ENCODE data around the gene BRD9.
"Not testable (repeated sequence)": the region's sequence is repeated elsewhere in the genome, so short reads cannot be mapped to it uniquely, and the experiment has no call there.

The BRD9 gene

DNA sequence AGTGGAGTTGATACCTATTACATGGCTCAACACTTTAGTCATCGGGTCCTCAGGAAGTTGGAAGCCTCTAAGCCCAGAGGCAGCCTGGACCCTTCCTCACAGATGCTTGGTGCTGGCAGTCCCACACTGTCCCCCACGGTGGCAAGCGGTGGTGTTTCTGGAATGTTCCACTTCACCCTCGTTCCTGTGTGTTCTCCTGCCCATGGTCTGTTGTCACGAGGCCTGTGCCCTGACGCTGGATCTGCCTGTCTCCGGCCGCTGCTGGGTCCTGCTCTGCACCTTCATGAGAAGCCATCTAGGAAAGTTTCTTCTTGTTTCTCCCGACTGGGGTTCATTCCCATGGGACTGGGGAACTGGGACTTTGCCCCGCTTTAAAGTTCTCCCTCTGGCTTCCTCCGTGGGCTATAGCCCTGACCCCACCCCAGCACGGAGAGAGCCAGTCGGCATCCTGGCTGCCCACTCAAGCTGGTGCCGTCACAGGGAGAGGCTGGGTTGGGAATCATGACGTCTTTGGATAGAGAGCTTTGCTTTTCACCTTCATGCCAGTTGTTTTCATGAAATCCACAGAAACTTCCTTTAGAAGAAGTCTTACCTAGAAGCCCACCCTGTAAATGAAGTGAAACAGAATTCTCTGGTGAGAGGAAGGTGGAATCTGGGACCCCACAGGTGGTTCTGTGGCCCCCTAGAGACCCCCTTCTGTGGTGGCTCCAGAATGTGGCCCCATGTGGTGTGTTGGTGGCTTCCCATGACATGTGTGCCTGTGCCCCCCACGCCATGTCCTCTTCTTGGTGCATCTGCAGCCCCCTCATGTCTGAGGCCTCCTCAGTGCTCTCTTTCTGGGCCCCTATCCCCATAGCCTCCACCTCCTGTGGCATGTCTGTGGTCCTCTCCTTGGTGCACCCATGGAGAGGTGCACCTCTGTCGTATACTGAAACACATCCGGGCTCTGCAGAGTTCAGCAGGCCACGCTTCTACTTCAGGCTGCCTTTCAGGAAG is 43.8 kb upstream of the BRD9 start:
- H3K36me3 ChIP-seq (replicated peaks in 1 of 2; ENCODE audit: control insufficient read depth in 2 of 2, insufficient read depth in 2 of 2, low read length in 2 of 2), result no peaks in the 10 kb centered on the region
- H2BK15ac ChIP-seq (ENCODE audit: low read length), result no peak overlapping the region
- no peak overlapping the region for H3K4ac ChIP-seq (ENCODE audit: low read length)
- H3K27me3 ChIP-seq (ENCODE audit: control insufficient read depth in 3 of 3, insufficient read depth in 3 of 3, low read depth in 1 of 3, low read length in 3 of 3), result no peaks in the 10 kb centered on the region
- H3K27ac ChIP-seq (replicated peaks; ENCODE audit: low read length), result no peak overlapping the region
- DNase-seq (ENCODE audit: low spot score), result no peak
- H3K4me3 ChIP-seq (ENCODE audit: low read length in 2 of 2), result no peak overlapping the region
- no peak overlapping the region for H4K8ac ChIP-seq (ENCODE audit: low read depth, low read length)
- H2AFZ ChIP-seq (ENCODE audit: low read length), result no peak overlapping the region
- H2BK12ac ChIP-seq (ENCODE audit: low read length), result no peak overlapping the region
- H3K14ac ChIP-seq (ENCODE audit: low read length), result no peak overlapping the region
- peaks cover 0 to 6% of the 10 kb centered on the region in 2 donors for H3K9me3 ChIP-seq (replicated peaks in 1 of 2; ENCODE audit: control insufficient read depth in 2 of 2, insufficient read depth in 1 of 2, low read depth in 1 of 2, low read length in 2 of 2)
- H2AK5ac ChIP-seq (ENCODE audit: low read depth, low read length), result no peak overlapping the region
- no CpG with 5 or more reads among the region's 19 CpGs for WGBS, 2 donors (ENCODE audit: extremely low coverage in 2 of 2, insufficient read length in 2 of 2, insufficient replicate concordance in 1 of 2)
- no peaks in the 10 kb centered on the region for H3K4me1 ChIP-seq (ENCODE audit: control insufficient read depth in 2 of 2, insufficient read depth in 1 of 2, low read depth in 1 of 2, low read length in 2 of 2)
- H4K91ac ChIP-seq (ENCODE audit: low read depth, low read length, poor library complexity), result peak overlapping the region; percentile 32
- no peak overlapping the region for H3K9ac ChIP-seq (ENCODE audit: low read depth, low read length, poor library complexity)
- no peak overlapping the region for H3K4me2 ChIP-seq (ENCODE audit: insufficient read depth, low read length, poor library complexity, severe bottlenecking)
- peak overlapping the region; percentile 13 for H2BK120ac ChIP-seq (ENCODE audit: low read depth, low read length)
- no peak overlapping the region for H3K23ac ChIP-seq (ENCODE audit: low read depth, low read length, poor library complexity)
- H3K18ac ChIP-seq (ENCODE audit: low read length), result no peak overlapping the region
- no peaks in the 10 kb centered on the region for H3K79me1 ChIP-seq (ENCODE audit: low read depth, low read length)
- no peak overlapping the region for H2BK5ac ChIP-seq (ENCODE audit: low read length)

DNA sequence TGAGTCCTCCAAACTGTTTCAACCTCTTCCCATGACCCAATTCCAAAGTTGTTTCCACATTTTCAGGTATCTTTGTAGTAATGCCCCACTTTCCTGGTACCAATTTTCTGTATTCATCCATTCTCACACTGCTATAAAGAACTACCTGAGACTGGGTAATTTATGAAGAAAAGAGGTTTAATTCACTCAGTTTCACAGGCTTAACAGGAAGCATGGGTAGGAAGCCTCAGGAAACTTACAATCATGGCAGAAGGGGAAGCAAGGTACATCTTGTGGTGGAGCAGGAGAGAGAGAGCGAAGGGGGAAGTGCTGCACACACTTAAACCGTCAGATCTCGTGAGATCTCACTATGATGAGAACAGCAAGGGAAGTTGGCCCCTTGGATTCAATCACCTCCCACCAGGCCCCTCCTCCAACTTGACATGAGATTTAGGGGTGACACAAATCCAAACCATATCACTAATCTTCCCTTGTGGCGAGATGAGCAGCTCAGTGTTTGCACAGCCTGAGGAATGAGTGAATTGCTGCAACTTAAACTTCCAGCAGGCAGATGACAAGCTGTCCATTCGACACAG is 43.0 kb upstream of the BRD9 start:
- no peak for DNase-seq (ENCODE audit: low spot score)
- Histone ChIP-seq H2AFZ (ENCODE audit: low read length) (no peak overlapping the region), H4K91ac (ENCODE audit: low read depth, low read length, poor library complexity) (no peak overlapping the region)

DNA sequence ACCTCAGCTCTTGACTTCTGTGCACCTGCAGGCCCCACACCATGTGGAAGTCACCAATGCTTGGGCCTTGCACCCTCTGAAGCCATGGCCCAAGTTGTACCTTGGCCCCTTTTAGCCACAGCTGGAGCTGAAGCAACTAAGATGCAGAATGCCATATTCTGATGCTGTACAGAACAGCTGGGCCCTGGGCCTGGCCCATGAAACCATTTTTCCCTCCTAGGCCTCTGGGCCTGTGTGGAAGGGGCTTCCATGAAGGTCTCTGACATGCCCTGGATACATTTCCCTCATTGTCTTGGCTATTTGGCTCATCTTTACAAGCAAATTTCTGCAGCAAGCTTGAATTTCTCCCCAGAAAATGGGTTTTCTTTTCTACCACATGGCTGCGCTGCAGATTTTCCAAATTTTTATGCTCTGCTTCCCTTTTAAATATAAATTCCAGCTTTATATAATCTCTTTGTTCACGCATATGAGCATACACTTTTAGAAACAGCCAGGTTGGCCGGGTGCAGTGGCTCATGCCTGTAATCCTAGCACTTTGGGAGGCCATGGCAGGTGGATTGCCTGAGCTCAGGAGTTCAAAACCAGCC is 41.9 kb upstream of the BRD9 start:
- H3K4me1 ChIP-seq (ENCODE audit: control insufficient read depth in 2 of 2, insufficient read depth in 1 of 2, low read depth in 1 of 2, low read length in 2 of 2); H2AK5ac ChIP-seq (ENCODE audit: low read depth, low read length); H2BK120ac ChIP-seq (ENCODE audit: low read depth, low read length); H2BK12ac ChIP-seq (ENCODE audit: low read length); H3K79me1 ChIP-seq (ENCODE audit: low read depth, low read length); H3K4me3 ChIP-seq (ENCODE audit: low read length in 2 of 2); H3K27me3 ChIP-seq (ENCODE audit: control insufficient read depth in 3 of 3, insufficient read depth in 3 of 3, low read depth in 1 of 3, low read length in 3 of 3); H3K14ac ChIP-seq (ENCODE audit: low read length); H3K4ac ChIP-seq (ENCODE audit: low read length); H2AFZ ChIP-seq (ENCODE audit: low read length); H3K4me2 ChIP-seq (ENCODE audit: insufficient read depth, low read length, poor library complexity, severe bottlenecking); H2BK15ac ChIP-seq (ENCODE audit: low read length); H3K27ac ChIP-seq (replicated peaks; ENCODE audit: low read length); H3K36me3 ChIP-seq (replicated peaks in 1 of 2; ENCODE audit: control insufficient read depth in 2 of 2, insufficient read depth in 2 of 2, low read length in 2 of 2); DNase-seq (ENCODE audit: low spot score); H3K18ac ChIP-seq (ENCODE audit: low read length); H2BK5ac ChIP-seq (ENCODE audit: low read length); H3K9me3 ChIP-seq (replicated peaks in 1 of 2; ENCODE audit: control insufficient read depth in 2 of 2, insufficient read depth in 1 of 2, low read depth in 1 of 2, low read length in 2 of 2); H3K9ac ChIP-seq (ENCODE audit: low read depth, low read length, poor library complexity); H4K91ac ChIP-seq (ENCODE audit: low read depth, low read length, poor library complexity); H4K8ac ChIP-seq (ENCODE audit: low read depth, low read length); H3K23ac ChIP-seq (ENCODE audit: low read depth, low read length, poor library complexity): not testable (repeated sequence)
- no CpG with 5 or more reads among the region's 3 CpGs for WGBS, 2 donors (ENCODE audit: extremely low coverage in 2 of 2, insufficient read length in 2 of 2, insufficient replicate concordance in 1 of 2)

More for the DNA sequence above, 43.0 kb upstream of the BRD9 start:
- peaks cover 0 to 6% of the 10 kb centered on the region in 2 donors for H3K9me3 ChIP-seq (replicated peaks in 1 of 2; ENCODE audit: control insufficient read depth in 2 of 2, insufficient read depth in 1 of 2, low read depth in 1 of 2, low read length in 2 of 2)
- H3K4ac ChIP-seq (ENCODE audit: low read length), result no peak overlapping the region
- H3K4me2 ChIP-seq (ENCODE audit: insufficient read depth, low read length, poor library complexity, severe bottlenecking), result no peak overlapping the region
- no peak overlapping the region for H3K4me3 ChIP-seq (ENCODE audit: low read length in 2 of 2)
- no peak overlapping the region for H3K27ac ChIP-seq (replicated peaks; ENCODE audit: low read length)
- no peaks in the 10 kb centered on the region for H3K27me3 ChIP-seq (ENCODE audit: control insufficient read depth in 3 of 3, insufficient read depth in 3 of 3, low read depth in 1 of 3, low read length in 3 of 3)
- H3K36me3 ChIP-seq (replicated peaks in 1 of 2; ENCODE audit: control insufficient read depth in 2 of 2, insufficient read depth in 2 of 2, low read length in 2 of 2), result no peaks in the 10 kb centered on the region
- no peak overlapping the region for H2BK120ac ChIP-seq (ENCODE audit: low read depth, low read length)
- H3K79me1 ChIP-seq (ENCODE audit: low read depth, low read length), result no peaks in the 10 kb centered on the region
- H3K4me1 ChIP-seq (ENCODE audit: control insufficient read depth in 2 of 2, insufficient read depth in 1 of 2, low read depth in 1 of 2, low read length in 2 of 2), result no peaks in the 10 kb centered on the region
- WGBS, 2 donors (ENCODE audit: extremely low coverage in 2 of 2, insufficient read length in 2 of 2, insufficient replicate concordance in 1 of 2), result no CpG with 5 or more reads among the region's 5 CpGs
- H3K23ac ChIP-seq (ENCODE audit: low read depth, low read length, poor library complexity), result no peak overlapping the region
- no peak overlapping the region for H3K14ac ChIP-seq (ENCODE audit: low read length)
- H2BK12ac ChIP-seq (ENCODE audit: low read length), result no peak overlapping the region
- no peak overlapping the region for H2BK5ac ChIP-seq (ENCODE audit: low read length)
- H3K18ac ChIP-seq (ENCODE audit: low read length), result no peak overlapping the region
- H2AK5ac ChIP-seq (ENCODE audit: low read depth, low read length), result no peak overlapping the region
- H2BK15ac ChIP-seq (ENCODE audit: low read length), result no peak overlapping the region
- H3K9ac ChIP-seq (ENCODE audit: low read depth, low read length, poor library complexity), result no peak overlapping the region
- no peak overlapping the region for H4K8ac ChIP-seq (ENCODE audit: low read depth, low read length)

DNA sequence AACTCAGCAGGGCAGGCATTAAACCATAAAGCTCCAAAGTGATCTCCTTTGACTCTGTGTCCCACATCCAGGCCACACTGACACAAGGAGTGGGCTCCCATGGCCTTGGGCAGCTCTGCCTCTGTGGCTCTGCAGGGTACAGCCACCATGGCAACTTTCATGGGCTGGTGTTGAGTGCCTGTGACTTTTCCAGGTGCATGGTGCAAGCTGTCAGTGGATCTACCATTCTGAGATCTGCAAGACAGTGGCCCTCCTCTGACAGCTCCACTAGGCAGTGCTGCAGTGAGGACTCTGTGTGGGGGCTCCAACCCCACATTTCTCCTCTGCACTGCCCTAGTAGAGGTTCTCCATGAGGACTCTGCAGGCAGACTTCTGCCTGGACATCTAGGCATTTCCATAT is 41.4 kb upstream of the BRD9 start:
- H2BK15ac ChIP-seq (ENCODE audit: low read length); H2BK120ac ChIP-seq (ENCODE audit: low read depth, low read length): not testable (repeated sequence)

More for the DNA sequence above, 41.4 kb upstream of the BRD9 start:
- H3K27me3 ChIP-seq (ENCODE audit: control insufficient read depth in 3 of 3, insufficient read depth in 3 of 3, low read depth in 1 of 3, low read length in 3 of 3); H2BK12ac ChIP-seq (ENCODE audit: low read length); H3K14ac ChIP-seq (ENCODE audit: low read length); H3K9me3 ChIP-seq (replicated peaks in 1 of 2; ENCODE audit: control insufficient read depth in 2 of 2, insufficient read depth in 1 of 2, low read depth in 1 of 2, low read length in 2 of 2); H4K8ac ChIP-seq (ENCODE audit: low read depth, low read length); H3K4ac ChIP-seq (ENCODE audit: low read length); H3K36me3 ChIP-seq (replicated peaks in 1 of 2; ENCODE audit: control insufficient read depth in 2 of 2, insufficient read depth in 2 of 2, low read length in 2 of 2); DNase-seq (ENCODE audit: low spot score); H3K18ac ChIP-seq (ENCODE audit: low read length); H2BK5ac ChIP-seq (ENCODE audit: low read length); H3K27ac ChIP-seq (replicated peaks; ENCODE audit: low read length); H2AK5ac ChIP-seq (ENCODE audit: low read depth, low read length); H3K9ac ChIP-seq (ENCODE audit: low read depth, low read length, poor library complexity); H3K79me1 ChIP-seq (ENCODE audit: low read depth, low read length); H3K4me3 ChIP-seq (ENCODE audit: low read length in 2 of 2); H3K4me2 ChIP-seq (ENCODE audit: insufficient read depth, low read length, poor library complexity, severe bottlenecking); H4K91ac ChIP-seq (ENCODE audit: low read depth, low read length, poor library complexity); H3K4me1 ChIP-seq (ENCODE audit: control insufficient read depth in 2 of 2, insufficient read depth in 1 of 2, low read depth in 1 of 2, low read length in 2 of 2); H2AFZ ChIP-seq (ENCODE audit: low read length); H3K23ac ChIP-seq (ENCODE audit: low read depth, low read length, poor library complexity): not testable (repeated sequence)
